ENCODE data around the gene AKNAD1. TPM values are rescaled to one million over a fixed set of nuclear protein-coding genes. Genes with fewer than 3 reads are reported as not detected.

The AKNAD1 gene
- total RNA-seq, 1 experiment from 2014 or later = 0.26 TPM

GRCh38 chr1:108852221-108852975 lies 4.5 kb downstream of the AKNAD1 start:
- no peak overlapping the region for H3K27ac ChIP-seq (ENCODE audit: low read length)
- intact Hi-C loops (cut with micrococcal nuclease; ENCODE audit: unreplicated experiment) (no loop called here), in situ Hi-C loops (cut with HindIII; ENCODE audit: low pct_unique_long_range_greater_than_20kb, low sequenced_read_pairs) (no loop called here)
- H3K4me1 ChIP-seq (ENCODE audit: control insufficient read depth, insufficient read depth, low read length) = no peaks in the 10 kb centered on the region
- H3K9me3 ChIP-seq (ENCODE audit: control insufficient read depth, insufficient read depth, low read depth, low read length) = no peaks in the 10 kb centered on the region
- H3K27me3 ChIP-seq (ENCODE audit: control insufficient read depth, insufficient read depth, low read length) = no peaks in the 10 kb centered on the region
- TF ChIP-seq POLR2AphosphoS5 (IDR thresholded peaks at IDR 0.05; ENCODE audit: low read depth, low read length) (no peak), REST (IDR thresholded peaks at IDR 0.05; ENCODE audit: insufficient read depth in 1 of 2, low read depth in 2 of 2, low read length in 1 of 2) (no peak), CTCF (IDR thresholded peaks at IDR 0.05) (no peak), TCF7L2 (IDR thresholded peaks at IDR 0.05; ENCODE audit: low read depth, low read length) (no peak), SIN3A (IDR thresholded peaks at IDR 0.05; ENCODE audit: borderline replicate concordance, insufficient read depth, low read depth, low read length) (no peak)
- no peaks in the 10 kb centered on the region for H3K36me3 ChIP-seq (ENCODE audit: control insufficient read depth, insufficient read depth, low read length)
- POLR2A ChIA-PET = interaction anchor here (0.9 kb wide), 1 partner anchor 23 kb away, joined by 3 read pairs; no protein-coding TSS in a partner anchor
- H3K4me3 ChIP-seq (ENCODE audit: low read depth in 2 of 2, low read length in 2 of 2) = no peak overlapping the region
- CTCF ChIA-PET = no interaction called here
- no peak for DNase-seq (ENCODE audit: low read depth, low spot score)
- no TSS peak for BruUV-seq (replicated peaks)
- no peak for ATAC-seq

- in situ Hi-C loops (cut with HindIII; ENCODE audit: low pct_unique_long_range_greater_than_20kb, low sequenced_read_pairs) = no loop called here
- Histone ChIP-seq H3K27ac (ENCODE audit: low read length) (no peak overlapping the region), H3K4me3 (ENCODE audit: low read depth in 2 of 2, low read length in 2 of 2) (no peak overlapping the region), H3K9me3 (ENCODE audit: control insufficient read depth, insufficient read depth, low read depth, low read length) (no peaks in the 10 kb centered on the region), H3K36me3 (ENCODE audit: control insufficient read depth, insufficient read depth, low read length) (no peaks in the 10 kb centered on the region), H3K4me1 (ENCODE audit: control insufficient read depth, insufficient read depth, low read length) (no peaks in the 10 kb centered on the region), H3K27me3 (ENCODE audit: control insufficient read depth, insufficient read depth, low read length) (no peaks in the 10 kb centered on the region)
- no peak for TF ChIP-seq REST (IDR thresholded peaks at IDR 0.05; ENCODE audit: insufficient read depth in 1 of 2, low read depth in 2 of 2, low read length in 1 of 2)
- no peak for TF ChIP-seq TCF7L2 (IDR thresholded peaks at IDR 0.05; ENCODE audit: low read depth, low read length)
- no peak for TF ChIP-seq CTCF (IDR thresholded peaks at IDR 0.05)
- no peak for TF ChIP-seq POLR2AphosphoS5 (IDR thresholded peaks at IDR 0.05; ENCODE audit: low read depth, low read length)
- TF ChIP-seq SIN3A (IDR thresholded peaks at IDR 0.05; ENCODE audit: borderline replicate concordance, insufficient read depth, low read depth, low read length) = no peak
- DNase-seq (ENCODE audit: low read depth, low spot score) (no peak), ATAC-seq (no peak)
- no TSS peak for BruUV-seq (replicated peaks)
- ChIA-PET POLR2A (interaction anchor here (0.9 kb wide), 1 partner anchor 23 kb away, joined by 3 read pairs; no protein-coding TSS in a partner anchor), CTCF (no interaction called here)
- intact Hi-C loops (cut with micrococcal nuclease; ENCODE audit: unreplicated experiment) = no loop called here
Observed at GRCh38 chr1:108851567-108851966, 5.3 kb downstream of the AKNAD1 start.

Measured in Panc1 (cell line).